Right lobe of liver (tissue), 4 donors: ENCODE data around the gene RHOBTB1.

ENCODE experiments used
- CTCF ChIP-seq, 4 donors: fragments of 200-600 bp in 3 of 4; fragments of 450-650 bp in 1 of 4; IDR thresholded peaks; one replicate each; pipeline versions ENCODE4 v1.5.1 to v1.8.0; 2016 to 2022; ENCODE audit warnings: antibody characterized with exemption in 4 of 4, mild to moderate bottlenecking in 2 of 4
- POLR2A ChIP-seq: fragments of 450-650 bp; IDR thresholded peaks from one replicate; pipeline ENCODE4 v1.6.1; 2017; ENCODE audit warnings: antibody characterized with exemption, mild to moderate bottlenecking
- donor health status: DM: no; HTN: no; CAD: no.
- donor health status: DM: no; HTN: no; CAD: no.
- donor health status: DM: no; HTN: yes; CAD: no.

- TF ChIP-seq CTCF (IDR thresholded peaks at IDR 0.05) (no peak), POLR2A (no peak)
Measured at GRCh38 chr10:60977161-60978122, 33.5 kb upstream of the RHOBTB1 start.
